ENCODE results near the gene UFSP2. TPM values are rescaled to one million over a fixed set of nuclear protein-coding genes. Genes with fewer than 3 reads are reported as not detected.

Gene UFSP2
- total RNA-seq, 6 donors from 2014 or later: 14.1 to 44.0 (median 25.7) TPM

GRCh38 chr4:185384061-185384460 is 41.7 kb downstream of the UFSP2 start:
- H3K36me3 ChIP-seq: no peaks in the 10 kb centered on the region
- TF ChIP-seq POLR2AphosphoS5 (IDR thresholded peaks at IDR 0.05) (no peak), EP300 (IDR thresholded peaks at IDR 0.05) (no peak), POLR2A (IDR thresholded peaks at IDR 0.05) (no peak)
- TF ChIP-seq, protein P1, sequence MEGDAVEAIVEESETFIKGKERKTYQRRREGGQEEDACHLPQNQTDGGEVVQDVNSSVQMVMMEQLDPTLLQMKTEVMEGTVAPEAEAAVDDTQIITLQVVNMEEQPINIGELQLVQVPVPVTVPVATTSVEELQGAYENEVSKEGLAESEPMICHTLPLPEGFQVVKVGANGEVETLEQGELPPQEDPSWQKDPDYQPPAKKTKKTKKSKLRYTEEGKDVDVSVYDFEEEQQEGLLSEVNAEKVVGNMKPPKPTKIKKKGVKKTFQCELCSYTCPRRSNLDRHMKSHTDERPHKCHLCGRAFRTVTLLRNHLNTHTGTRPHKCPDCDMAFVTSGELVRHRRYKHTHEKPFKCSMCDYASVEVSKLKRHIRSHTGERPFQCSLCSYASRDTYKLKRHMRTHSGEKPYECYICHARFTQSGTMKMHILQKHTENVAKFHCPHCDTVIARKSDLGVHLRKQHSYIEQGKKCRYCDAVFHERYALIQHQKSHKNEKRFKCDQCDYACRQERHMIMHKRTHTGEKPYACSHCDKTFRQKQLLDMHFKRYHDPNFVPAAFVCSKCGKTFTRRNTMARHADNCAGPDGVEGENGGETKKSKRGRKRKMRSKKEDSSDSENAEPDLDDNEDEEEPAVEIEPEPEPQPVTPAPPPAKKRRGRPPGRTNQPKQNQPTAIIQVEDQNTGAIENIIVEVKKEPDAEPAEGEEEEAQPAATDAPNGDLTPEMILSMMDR (IDR thresholded peaks at IDR 0.05): no peak
- peak overlapping the region; percentile 8 to 71 (median 34) for H3K27ac ChIP-seq
- H3K9me3 ChIP-seq: no peaks in the 10 kb centered on the region
- DNase-seq (no peak), ATAC-seq (ENCODE audit: low FRiP score in 2 of 2) (no peak)
- no peaks in the 10 kb centered on the region for H3K27me3 ChIP-seq
- 90 to 92% methylated on average over 2 of the region's 2 CpGs for WGBS, 2 donors
- H3K4me3 ChIP-seq: no peak overlapping the region
- no peaks in the 10 kb centered on the region for H3K4me1 ChIP-seq

DNA sequence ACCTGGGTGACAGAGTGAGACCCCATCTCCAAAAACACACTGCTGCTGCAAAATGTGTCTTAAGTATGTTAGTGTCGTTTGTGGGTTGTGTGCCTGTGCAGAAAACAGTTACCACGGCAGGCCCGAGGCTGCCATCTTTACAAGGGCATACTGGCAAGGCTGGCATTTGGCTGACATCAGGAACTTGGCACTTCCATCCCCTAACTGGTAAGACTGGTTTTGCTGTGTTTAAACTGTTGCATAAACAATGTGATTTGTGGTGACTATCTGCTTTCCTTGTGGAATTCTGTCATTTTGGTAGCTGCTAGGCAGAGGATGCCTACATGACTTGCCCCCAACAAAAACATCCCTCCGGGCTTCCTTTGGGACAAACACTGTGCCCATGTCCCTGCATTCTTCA is 42.3 kb downstream of the UFSP2 start:
- ATAC-seq (ENCODE audit: low FRiP score in 2 of 2) (peak; percentile 25 to 56), DNase-seq (peak in 1 of 2 donors; percentile 58)
- H3K27me3 ChIP-seq: no peaks in the 10 kb centered on the region
- no peak for TF ChIP-seq EP300 (IDR thresholded peaks at IDR 0.05)
- TF ChIP-seq POLR2AphosphoS5 (IDR thresholded peaks at IDR 0.05): no peak
- TF ChIP-seq, protein P1 (IDR thresholded peaks at IDR 0.05): no peak
- no peak for TF ChIP-seq POLR2A (IDR thresholded peaks at IDR 0.05)
- H3K9me3 ChIP-seq: no peaks in the 10 kb centered on the region
- peak overlapping the region in 2 of 4 donors; percentile 55 to 71 for H3K27ac ChIP-seq
- no peak overlapping the region for H3K4me3 ChIP-seq
- no peaks in the 10 kb centered on the region for H3K36me3 ChIP-seq
- H3K4me1 ChIP-seq: no peaks in the 10 kb centered on the region
- WGBS, 2 donors: 81 to 86% methylated on average over 1 to 4 of the region's 4 CpGs

GRCh38 chr4:185382754-185383153 is 43.0 kb downstream of the UFSP2 start:
- no peaks in the 10 kb centered on the region for H3K9me3 ChIP-seq
- H3K4me1 ChIP-seq: no peaks in the 10 kb centered on the region
- H3K36me3 ChIP-seq: no peaks in the 10 kb centered on the region
- DNase-seq: no peak
- H3K4me3 ChIP-seq: no peak overlapping the region
- no peak for TF ChIP-seq EP300 (IDR thresholded peaks at IDR 0.05)
- no peak for TF ChIP-seq POLR2A (IDR thresholded peaks at IDR 0.05)
- TF ChIP-seq, protein P1 (IDR thresholded peaks at IDR 0.05): no peak
- TF ChIP-seq POLR2AphosphoS5 (IDR thresholded peaks at IDR 0.05): no peak
- ATAC-seq (ENCODE audit: low FRiP score in 2 of 2): no peak
- H3K27ac ChIP-seq: no peak overlapping the region
- no peaks in the 10 kb centered on the region for H3K27me3 ChIP-seq

- WGBS, 2 donors: 47 to 51% methylated on average over 4 of the region's 4 CpGs
- H3K27me3 ChIP-seq: no peaks in the 10 kb centered on the region
- no peak for TF ChIP-seq POLR2AphosphoS5 (IDR thresholded peaks at IDR 0.05)
- no peak for TF ChIP-seq POLR2A (IDR thresholded peaks at IDR 0.05)
- no peak for TF ChIP-seq EP300 (IDR thresholded peaks at IDR 0.05)
- TF ChIP-seq, protein P1 (IDR thresholded peaks at IDR 0.05): no peak
Observed at GRCh38 chr4:185381288-185382196, 44.2 kb downstream of the UFSP2 start.

More at GRCh38 chr4:185381288-185382196, 44.2 kb downstream of the UFSP2 start:
- Histone ChIP-seq H3K27ac (no peak overlapping the region), H3K36me3 (no peaks in the 10 kb centered on the region), H3K4me3 (no peak overlapping the region), H3K9me3 (no peaks in the 10 kb centered on the region), H3K4me1 (no peaks in the 10 kb centered on the region)
- ATAC-seq (ENCODE audit: low FRiP score in 2 of 2) (no peak), DNase-seq (no peak)

All from upper lobe of left lung (tissue), 6 donors.